Neural cell (in vitro differentiated cells): ENCODE results near the gene ARF3. TPM values are rescaled to one million over a fixed set of nuclear protein-coding genes. Genes with fewer than 3 reads are reported as not detected.
A peak's percentile ranks its signal among the peaks of the same experiment; 100 is the strongest.

ENCODE experiments used
- H2AFZ ChIP-seq: fragments of 200-600, 300-800 bp; sonication (generic), shearing (Covaris generic); 2 replicates; pipeline ENCODE4 v1.6.0; 2014; ENCODE audit warnings: low read depth, mild to moderate bottlenecking, antibody characterized with exemption, low read length, moderate library complexity
- H3F3A ChIP-seq: fragments of 200-600 bp; shearing (Covaris generic); 2 replicates; pipeline ENCODE4 v1.6.1; 2016; ENCODE audit warnings: mild to moderate bottlenecking, moderate library complexity, mixed read lengths, antibody characterized with exemption, low read length; ENCODE audit not compliant: insufficient read depth, poor library complexity, severe bottlenecking
- H3K27ac ChIP-seq: fragments of 200-600, 300-800 bp; sonication (generic), shearing (Covaris generic); 2 replicates; pipeline ENCODE4 v1.5.1; 2014; ENCODE audit warnings: mild to moderate bottlenecking, low read length, moderate library complexity
- H3K27me3 ChIP-seq: fragments of 300-800, 200-600 bp; sonication (generic), shearing (Covaris generic); 2 replicates; pipeline ENCODE4 v1.6.0; 2014; ENCODE audit warnings: mild to moderate bottlenecking, low read depth, low read length, moderate library complexity; ENCODE audit not compliant: insufficient read depth
- H3K36me3 ChIP-seq: fragments of 300-800, 200-600 bp; sonication (generic), shearing (Covaris generic); 2 replicates; pipeline ENCODE4 v1.5.1; 2014; ENCODE audit warnings: mild to moderate bottlenecking, antibody characterized with exemption, low read length, moderate library complexity; ENCODE audit not compliant: insufficient read depth
- H3K4me2 ChIP-seq: fragments of 300-800, 200-600 bp; sonication (generic), shearing (Covaris generic); 2 replicates; pipeline ENCODE4 v1.6.0; 2014; ENCODE audit warnings: mild to moderate bottlenecking, low read length
- H3K4me3 ChIP-seq: fragments of 300-800, 200-600 bp; sonication (generic), shearing (Covaris generic); 2 replicates; pipeline ENCODE4 v1.5.1; 2014; ENCODE audit warnings: mild to moderate bottlenecking, low read length, moderate library complexity
- H3K79me2 ChIP-seq: fragments of 200-600 bp; shearing (Covaris generic); replicated peaks from 2 replicates; pipeline ENCODE4 v1.6.0; 2014; ENCODE audit warnings: mild to moderate bottlenecking, low read length, moderate library complexity; ENCODE audit not compliant: insufficient read depth
- H3K9ac ChIP-seq: fragments of 300-800, 200-600 bp; sonication (generic), shearing (Covaris generic); 2 replicates; pipeline ENCODE4 v1.6.1; 2016; ENCODE audit warnings: mild to moderate bottlenecking, low read length, mixed read lengths
- H3K9me2 ChIP-seq: fragments of 200-600 bp; shearing (Covaris generic); 2 replicates; pipeline ENCODE4 v1.6.1; 2016; ENCODE audit warnings: mild to moderate bottlenecking, low read length, mixed read lengths; ENCODE audit not compliant: insufficient read depth
- H3K9me3 ChIP-seq: fragments of 200-600, 300-800 bp; sonication (generic), shearing (Covaris generic); 2 replicates; pipeline ENCODE4 v1.6.1; 2016; ENCODE audit warnings: mild to moderate bottlenecking, mixed run types, low read length, moderate library complexity, mixed read lengths
- H4K20me1 ChIP-seq: fragments of 200-600 bp; shearing (Covaris generic); 2 replicates; pipeline ENCODE4 v1.6.1; 2016; ENCODE audit warnings: mild to moderate bottlenecking, mixed run types; ENCODE audit not compliant: insufficient read depth
- EP300 ChIP-seq: fragments of 450-650 bp; conservative IDR thresholded peaks from 2 replicates; pipeline ENCODE4 v1.6.1; 2014; ENCODE audit warnings: antibody characterized with exemption, mild to moderate bottlenecking, moderate library complexity; ENCODE audit not compliant: poor library complexity, severe bottlenecking
- EZH2 ChIP-seq: fragments of 200-600, 300-800 bp; shearing (Covaris generic), sonication (generic); IDR thresholded peaks from 2 replicates; pipeline ENCODE4 v1.6.1; 2014; ENCODE audit warnings: antibody characterized with exemption, low read length, borderline replicate concordance, mild to moderate bottlenecking; ENCODE audit not compliant: insufficient read depth, poor library complexity, severe bottlenecking
- MXI1 ChIP-seq: fragments of 450-650 bp; conservative IDR thresholded peaks from 2 replicates; pipeline ENCODE4 v1.6.1; 2014; ENCODE audit warnings: antibody characterized with exemption, mild to moderate bottlenecking; ENCODE audit not compliant: poor library complexity, severe bottlenecking
- POLR2AphosphoS5 ChIP-seq: IDR thresholded peaks from 2 replicates; pipeline ENCODE4 v1.6.1; 2012
- RAD21 ChIP-seq: fragments of 450-650 bp; conservative IDR thresholded peaks from 2 replicates; pipeline ENCODE4 v1.6.1; 2014; ENCODE audit warnings: antibody characterized with exemption, mild to moderate bottlenecking, moderate library complexity
- SMC3 ChIP-seq: fragments of 450-650 bp; conservative IDR thresholded peaks from 2 replicates; pipeline ENCODE4 v1.6.1; 2014; ENCODE audit warnings: antibody characterized with exemption, mild to moderate bottlenecking, moderate library complexity; ENCODE audit not compliant: poor library complexity
- TAF1 ChIP-seq: IDR thresholded peaks from 2 replicates; pipeline ENCODE4 v1.6.1; 2012; ENCODE audit warnings: low read depth
- polyA plus RNA-seq: library from polyadenylated mRNA; depleted of rRNA; stranded (reverse); fragments of >200 nt; gene quantifications from 2 replicates; pipeline ENCODE4 v1.2.3, GENCODE V29; 2014
- TF ChIP-seq, protein P1 (sequence below): fragments of 450-650 bp; IDR thresholded peaks from 2 replicates; pipeline ENCODE4 v1.5.1; 2014; ENCODE audit warnings: antibody characterized with exemption, mild to moderate bottlenecking, moderate library complexity; ENCODE audit not compliant: poor library complexity, severe bottlenecking
- TF ChIP-seq, protein P2 (sequence below): IDR thresholded peaks from 2 replicates; pipeline ENCODE4 v1.6.1; 2012; ENCODE audit warnings: borderline replicate concordance

Gene ARF3
- polyA plus RNA-seq, 1 donor from 2014 or later = 114 TPM

DNA sequence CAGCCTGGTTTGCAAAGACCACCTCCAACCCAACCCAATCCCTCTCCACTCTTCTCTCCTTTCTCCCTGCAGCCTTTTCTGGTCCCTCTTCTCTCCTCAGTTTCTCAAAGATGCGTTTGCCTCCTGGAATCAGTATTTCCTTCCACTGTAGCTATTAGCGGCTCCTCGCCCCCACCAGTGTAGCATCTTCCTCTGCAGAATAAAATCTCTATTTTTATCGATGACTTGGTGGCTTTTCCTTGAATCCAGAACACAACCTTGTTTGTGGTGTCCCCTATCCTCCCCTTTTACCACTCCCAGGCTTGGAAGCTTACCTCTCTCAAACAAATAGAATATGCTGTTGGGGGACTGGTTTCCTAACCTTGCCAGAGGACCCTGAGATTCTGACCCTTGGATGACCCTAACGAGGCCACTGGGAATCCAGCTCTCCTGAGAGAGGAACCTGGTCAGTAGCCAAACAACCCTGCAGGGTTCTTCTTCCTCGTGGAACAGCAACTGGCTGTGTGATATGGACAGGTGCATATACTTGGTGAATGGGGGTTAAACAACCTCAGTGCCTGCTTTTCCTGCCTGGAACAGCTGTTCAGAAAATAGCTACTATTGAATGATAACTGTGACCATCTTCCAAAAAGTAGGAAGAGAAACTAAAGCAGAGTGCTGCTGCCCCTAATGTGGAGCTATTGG, 25.3 kb upstream of the ARF3 start:
- no peaks in the 10 kb centered on the region for H4K20me1 ChIP-seq
- H3K9ac ChIP-seq = no peak overlapping the region
- H3K4me3 ChIP-seq = no peak overlapping the region
- no peaks in the 10 kb centered on the region for H3K36me3 ChIP-seq
- TF ChIP-seq, protein P1, sequence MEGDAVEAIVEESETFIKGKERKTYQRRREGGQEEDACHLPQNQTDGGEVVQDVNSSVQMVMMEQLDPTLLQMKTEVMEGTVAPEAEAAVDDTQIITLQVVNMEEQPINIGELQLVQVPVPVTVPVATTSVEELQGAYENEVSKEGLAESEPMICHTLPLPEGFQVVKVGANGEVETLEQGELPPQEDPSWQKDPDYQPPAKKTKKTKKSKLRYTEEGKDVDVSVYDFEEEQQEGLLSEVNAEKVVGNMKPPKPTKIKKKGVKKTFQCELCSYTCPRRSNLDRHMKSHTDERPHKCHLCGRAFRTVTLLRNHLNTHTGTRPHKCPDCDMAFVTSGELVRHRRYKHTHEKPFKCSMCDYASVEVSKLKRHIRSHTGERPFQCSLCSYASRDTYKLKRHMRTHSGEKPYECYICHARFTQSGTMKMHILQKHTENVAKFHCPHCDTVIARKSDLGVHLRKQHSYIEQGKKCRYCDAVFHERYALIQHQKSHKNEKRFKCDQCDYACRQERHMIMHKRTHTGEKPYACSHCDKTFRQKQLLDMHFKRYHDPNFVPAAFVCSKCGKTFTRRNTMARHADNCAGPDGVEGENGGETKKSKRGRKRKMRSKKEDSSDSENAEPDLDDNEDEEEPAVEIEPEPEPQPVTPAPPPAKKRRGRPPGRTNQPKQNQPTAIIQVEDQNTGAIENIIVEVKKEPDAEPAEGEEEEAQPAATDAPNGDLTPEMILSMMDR = no peak
- TF ChIP-seq MXI1 (no peak), TAF1 (no peak), EZH2 (no peak), SMC3 (no peak), EP300 (no peak), POLR2AphosphoS5 (no peak), RAD21 (no peak)
- TF ChIP-seq, protein P2, sequence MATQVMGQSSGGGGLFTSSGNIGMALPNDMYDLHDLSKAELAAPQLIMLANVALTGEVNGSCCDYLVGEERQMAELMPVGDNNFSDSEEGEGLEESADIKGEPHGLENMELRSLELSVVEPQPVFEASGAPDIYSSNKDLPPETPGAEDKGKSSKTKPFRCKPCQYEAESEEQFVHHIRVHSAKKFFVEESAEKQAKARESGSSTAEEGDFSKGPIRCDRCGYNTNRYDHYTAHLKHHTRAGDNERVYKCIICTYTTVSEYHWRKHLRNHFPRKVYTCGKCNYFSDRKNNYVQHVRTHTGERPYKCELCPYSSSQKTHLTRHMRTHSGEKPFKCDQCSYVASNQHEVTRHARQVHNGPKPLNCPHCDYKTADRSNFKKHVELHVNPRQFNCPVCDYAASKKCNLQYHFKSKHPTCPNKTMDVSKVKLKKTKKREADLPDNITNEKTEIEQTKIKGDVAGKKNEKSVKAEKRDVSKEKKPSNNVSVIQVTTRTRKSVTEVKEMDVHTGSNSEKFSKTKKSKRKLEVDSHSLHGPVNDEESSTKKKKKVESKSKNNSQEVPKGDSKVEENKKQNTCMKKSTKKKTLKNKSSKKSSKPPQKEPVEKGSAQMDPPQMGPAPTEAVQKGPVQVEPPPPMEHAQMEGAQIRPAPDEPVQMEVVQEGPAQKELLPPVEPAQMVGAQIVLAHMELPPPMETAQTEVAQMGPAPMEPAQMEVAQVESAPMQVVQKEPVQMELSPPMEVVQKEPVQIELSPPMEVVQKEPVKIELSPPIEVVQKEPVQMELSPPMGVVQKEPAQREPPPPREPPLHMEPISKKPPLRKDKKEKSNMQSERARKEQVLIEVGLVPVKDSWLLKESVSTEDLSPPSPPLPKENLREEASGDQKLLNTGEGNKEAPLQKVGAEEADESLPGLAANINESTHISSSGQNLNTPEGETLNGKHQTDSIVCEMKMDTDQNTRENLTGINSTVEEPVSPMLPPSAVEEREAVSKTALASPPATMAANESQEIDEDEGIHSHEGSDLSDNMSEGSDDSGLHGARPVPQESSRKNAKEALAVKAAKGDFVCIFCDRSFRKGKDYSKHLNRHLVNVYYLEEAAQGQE = no peak
- peaks cover 99% of the 10 kb centered on the region for H3K27me3 ChIP-seq
- no peaks in the 10 kb centered on the region for H3F3A ChIP-seq
- no peaks in the 10 kb centered on the region for H3K79me2 ChIP-seq
- H3K9me2 ChIP-seq = no peaks in the 10 kb centered on the region
- no peak overlapping the region for H2AFZ ChIP-seq
- H3K27ac ChIP-seq = no peak overlapping the region
- no peak overlapping the region for H3K4me2 ChIP-seq
- H3K9me3 ChIP-seq = no peaks in the 10 kb centered on the region

DNA sequence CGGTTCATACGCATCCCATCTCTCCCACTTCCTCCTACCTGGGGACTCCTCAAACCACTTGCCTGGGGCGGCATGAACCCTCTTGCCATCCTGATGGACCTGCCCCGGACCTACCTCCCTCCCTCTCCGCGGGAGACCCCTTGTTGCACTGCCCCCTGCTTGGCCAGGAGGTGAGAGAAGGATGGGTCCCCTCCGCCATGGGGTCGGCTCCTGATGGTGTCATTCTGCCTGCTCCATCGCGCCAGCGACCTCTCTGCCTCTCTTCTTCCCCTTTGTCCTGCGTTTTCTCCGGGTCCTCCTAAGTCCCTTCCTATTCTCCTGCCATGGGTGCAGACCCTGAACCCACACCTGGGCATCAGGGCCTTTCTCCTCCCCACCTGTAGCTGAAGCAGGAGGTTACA, 24.5 kb upstream of the ARF3 start:
- Histone ChIP-seq H2AFZ (no peak overlapping the region), H3K4me3 (peak overlapping the region; percentile 68)

More for the DNA sequence above, 24.5 kb upstream of the ARF3 start:
- H3K27ac ChIP-seq = no peak overlapping the region
- H3K9me2 ChIP-seq = no peaks in the 10 kb centered on the region
- no peaks in the 10 kb centered on the region for H4K20me1 ChIP-seq
- no peaks in the 10 kb centered on the region for H3K79me2 ChIP-seq
- peaks cover 99% of the 10 kb centered on the region for H3K27me3 ChIP-seq
- no peaks in the 10 kb centered on the region for H3F3A ChIP-seq
- no peak overlapping the region for H3K4me2 ChIP-seq
- TF ChIP-seq TAF1 (no peak), RAD21 (no peak), MXI1 (no peak), EZH2 (peak; percentile 58), EP300 (no peak)
- TF ChIP-seq, protein P1 = no peak
- no peaks in the 10 kb centered on the region for H3K36me3 ChIP-seq
- no peaks in the 10 kb centered on the region for H3K9me3 ChIP-seq
- no peak overlapping the region for H3K9ac ChIP-seq
